ENCODE results near the gene BRAF.
A peak's percentile ranks its signal among the peaks of the same experiment; 100 is the strongest.
"Not testable (repeated sequence)": the region's sequence is repeated elsewhere in the genome, so short reads cannot be mapped to it uniquely, and the experiment has no call there.

BRAF gene

DNA sequence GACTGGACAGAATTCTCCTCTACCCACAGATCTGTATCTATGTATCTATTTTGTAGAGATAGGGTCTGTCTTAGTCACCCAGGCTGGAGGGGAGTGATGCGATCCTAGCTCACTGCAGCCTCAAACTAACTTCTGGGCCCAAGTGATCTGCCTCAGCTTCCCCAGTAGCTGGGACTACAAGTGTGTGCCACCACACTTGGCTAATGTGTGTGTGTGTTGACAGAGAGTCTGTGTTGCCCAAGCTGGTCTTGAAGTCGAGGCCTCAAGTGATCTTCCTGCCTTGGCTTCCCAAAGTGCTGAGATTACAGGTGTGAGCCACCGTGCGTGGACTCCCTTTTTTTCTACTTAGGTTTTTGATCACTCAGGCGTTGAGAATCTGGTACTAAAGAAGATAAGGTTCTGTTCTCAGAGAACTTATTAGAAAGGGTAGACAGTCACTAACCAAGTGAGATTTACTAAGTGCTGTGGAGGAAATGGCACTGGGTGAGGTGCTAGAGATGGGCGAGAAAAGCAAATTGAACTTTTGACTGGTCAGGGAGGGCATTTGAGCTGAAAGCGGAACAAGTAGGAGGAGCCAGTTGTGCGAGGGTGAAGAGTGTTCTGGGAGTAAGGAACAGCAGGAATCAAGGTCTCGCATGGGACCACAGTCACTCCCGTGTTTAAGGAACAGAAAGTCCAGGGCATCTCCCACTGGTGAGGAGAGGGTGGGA, 210.2 kb downstream of the BRAF start:
- DNase-seq = no peak

DNA sequence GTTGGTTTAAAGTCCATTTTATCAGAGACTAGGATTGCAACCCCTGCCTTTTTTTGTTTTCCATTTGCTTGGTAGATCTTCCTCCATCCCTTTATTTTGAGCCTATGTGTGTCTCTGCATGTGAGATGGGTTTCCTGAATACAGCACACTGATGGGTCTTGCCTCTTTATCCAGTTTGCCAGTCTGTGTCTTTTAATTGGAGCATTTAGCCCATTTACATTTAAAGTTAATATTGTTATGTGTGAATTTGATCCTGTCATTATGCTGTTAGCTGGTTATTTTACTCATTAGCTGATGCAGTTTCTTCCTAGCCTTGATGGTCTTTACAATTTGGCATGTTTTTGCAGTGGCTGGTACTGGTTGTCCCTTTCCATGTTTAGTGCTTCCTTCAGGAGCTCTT, 212.3 kb downstream of the BRAF start:
- not testable (repeated sequence) for DNase-seq

DNA sequence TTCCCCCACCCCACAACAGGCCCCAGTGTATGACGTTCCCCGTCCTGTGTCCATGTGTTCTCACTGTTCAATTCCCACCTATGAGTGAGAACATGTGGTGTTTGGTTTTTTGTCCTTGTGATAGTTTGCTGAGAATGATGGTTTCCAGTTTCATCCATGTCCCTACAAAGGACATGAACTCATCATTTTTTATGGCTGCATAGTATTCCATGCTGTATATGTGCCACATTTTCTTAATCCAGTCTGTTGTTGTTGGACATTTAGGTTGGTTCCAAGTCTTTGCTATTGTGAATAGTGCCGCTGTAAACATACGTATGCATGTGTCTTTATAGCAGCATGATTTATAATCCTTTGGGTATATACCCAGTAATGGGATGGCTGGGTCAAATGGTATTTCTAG, 216.0 kb downstream of the BRAF start:
- DNase-seq = not testable (repeated sequence)

DNA sequence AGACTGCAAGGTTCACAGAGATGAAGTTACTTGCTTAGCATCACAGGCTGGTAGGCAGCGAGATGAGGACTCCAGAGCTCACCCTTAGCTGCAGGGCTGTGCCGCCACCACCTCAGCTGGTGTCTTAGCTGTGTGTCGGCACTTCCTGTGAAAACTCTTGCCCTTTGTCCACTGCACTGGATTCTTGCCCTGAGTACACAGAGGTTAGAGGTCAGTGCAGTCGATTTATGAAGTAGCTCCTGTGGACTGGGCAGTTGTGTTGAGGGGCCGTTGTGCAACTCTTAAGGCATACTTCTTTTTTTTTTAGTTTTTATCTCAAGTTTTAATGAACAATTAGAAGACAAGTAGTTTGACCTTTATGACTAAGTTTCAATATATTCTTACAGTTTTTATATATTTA, 217.6 kb downstream of the BRAF start:
- no peak for DNase-seq

DNA sequence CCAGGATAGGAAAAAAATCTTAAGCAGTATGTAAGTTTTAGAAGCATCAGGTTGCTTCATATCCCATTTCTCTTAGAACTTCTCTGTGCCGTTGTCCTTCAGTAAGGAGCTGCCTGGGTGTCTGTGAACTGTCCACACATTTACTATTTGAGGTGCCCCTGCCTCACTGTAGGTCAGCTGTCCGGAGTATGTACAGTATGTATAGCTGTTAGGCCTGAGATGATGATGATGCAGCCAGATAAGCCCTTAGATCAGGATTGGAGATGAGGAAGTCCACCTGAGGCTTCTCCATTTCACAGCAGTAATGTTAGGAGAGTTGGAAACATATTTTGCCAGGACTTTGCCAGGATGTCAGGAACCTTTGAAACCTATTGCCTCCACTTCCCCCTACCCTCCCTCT, 220.5 kb downstream of the BRAF start:
- DNase-seq = no peak

DNA sequence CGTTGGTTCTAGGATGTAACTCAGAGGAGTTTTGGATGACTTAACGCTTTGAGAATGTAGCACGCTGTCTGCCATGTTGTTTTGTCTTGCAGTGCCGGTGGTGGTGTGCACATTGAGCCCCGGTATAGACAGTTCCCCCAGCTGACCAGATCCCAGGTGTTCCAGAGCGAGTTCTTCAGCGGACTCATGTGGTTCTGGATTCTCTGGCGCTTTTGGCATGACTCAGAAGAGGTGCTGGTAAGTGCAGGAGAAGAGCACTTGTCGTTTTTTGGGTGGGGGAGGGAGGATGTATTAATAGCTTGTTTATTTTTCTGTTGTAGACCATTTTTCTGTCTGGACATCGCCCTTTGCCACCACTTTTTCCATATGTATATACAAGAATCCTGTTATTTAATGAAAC, 222.0 kb downstream of the BRAF start:
- no peak for DNase-seq

DNA sequence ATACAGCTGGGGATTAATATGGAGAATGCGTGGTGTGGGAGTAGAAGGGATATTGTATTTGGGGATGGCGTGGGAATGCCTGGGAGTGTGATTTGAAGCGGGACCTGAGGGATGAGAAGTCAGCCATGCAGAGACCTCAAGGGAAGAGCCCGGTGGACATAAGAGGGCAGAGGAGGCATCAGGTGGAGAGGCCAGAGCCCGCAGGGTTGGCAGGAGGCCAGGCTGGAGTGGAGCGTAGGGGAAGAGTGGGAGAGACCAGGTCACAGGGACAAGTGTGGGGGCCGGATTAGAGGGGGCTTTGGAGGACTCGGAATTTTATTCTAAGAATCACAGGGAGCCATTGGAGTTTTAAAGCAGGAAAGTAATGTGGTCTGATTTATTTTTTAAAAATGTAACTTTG, 226.3 kb downstream of the BRAF start:
- no peak for DNase-seq

DNA sequence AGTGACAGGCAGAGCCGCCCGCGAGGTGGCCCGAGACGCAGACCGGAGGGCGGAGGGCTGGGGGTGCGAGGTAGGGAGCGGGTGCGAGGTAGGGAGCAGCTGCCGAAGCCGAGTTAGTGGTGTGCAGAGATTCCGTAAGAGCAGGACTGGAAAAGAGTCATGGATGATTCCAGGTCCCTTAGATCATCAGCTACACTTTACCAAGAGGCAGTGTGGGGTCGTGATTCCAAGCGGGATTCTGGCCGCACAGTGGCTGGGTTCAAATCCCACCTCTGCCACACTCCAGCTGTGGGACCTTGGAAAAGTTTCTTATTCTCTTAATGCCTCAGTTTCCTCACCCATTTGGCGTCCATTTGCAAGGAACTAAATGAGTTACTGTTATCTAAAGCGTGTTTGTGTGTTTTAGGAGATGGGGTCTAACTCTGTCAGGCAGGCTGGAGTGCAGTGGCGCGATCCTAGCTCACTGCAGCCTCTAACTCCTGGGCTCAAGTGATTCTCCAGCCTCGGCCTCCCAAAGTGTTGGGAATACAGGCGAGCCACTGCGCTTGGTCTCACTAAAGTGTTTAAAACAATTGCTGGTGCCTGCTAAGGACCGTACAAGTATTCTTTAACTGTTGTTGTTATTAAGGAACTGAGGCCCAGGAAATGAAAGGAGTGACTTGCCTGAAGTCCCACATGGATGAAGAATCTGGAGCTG, 227.1 kb downstream of the BRAF start:
- DNase-seq = no peak

DNA sequence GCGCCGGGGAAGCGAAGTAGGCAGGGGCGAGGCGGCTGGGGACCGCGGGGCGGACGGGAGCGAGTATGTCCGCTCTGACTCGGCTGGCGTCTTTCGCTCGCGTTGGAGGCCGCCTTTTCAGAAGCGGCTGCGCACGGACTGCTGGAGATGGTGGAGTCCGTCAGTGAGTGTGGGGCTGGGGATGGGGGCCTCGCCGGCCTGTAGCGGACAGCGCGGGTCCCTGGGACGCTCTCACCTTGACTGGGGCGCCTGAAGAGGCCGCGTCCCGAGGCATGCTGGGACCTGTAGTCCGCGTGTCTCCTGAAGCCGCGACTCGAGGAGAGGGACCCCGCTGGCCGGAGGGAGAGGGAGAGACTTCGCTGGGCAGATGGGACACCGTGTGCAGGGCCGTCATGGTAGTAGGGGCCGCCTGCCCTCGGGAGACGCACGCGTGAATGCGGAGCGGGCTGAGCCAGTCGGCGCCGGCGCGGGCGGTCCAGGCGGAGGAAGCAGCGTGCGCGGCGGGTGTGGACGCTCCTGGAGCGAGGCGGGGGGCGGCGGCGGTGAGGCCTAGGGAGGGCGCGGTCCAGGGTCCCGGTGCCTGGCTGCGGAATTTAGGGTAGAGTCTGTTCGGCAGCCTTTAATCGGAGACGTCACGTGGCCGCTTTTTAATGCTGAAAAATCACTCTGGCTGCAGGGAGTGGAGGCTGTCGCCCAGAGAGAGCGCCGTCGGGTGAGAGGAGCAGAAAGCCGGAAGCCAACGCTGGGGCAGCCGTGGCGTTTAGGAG, 227.9 kb downstream of the BRAF start, which contains the start of gene NDUFB2:
Gene NDUFB2 (plus strand): TSS at position 29 of the 767 bp plus-strand sequence. CDS start 37 bp downstream, at position 66.
- peak; percentile 62 to 99 (median 91) for DNase-seq

DNA sequence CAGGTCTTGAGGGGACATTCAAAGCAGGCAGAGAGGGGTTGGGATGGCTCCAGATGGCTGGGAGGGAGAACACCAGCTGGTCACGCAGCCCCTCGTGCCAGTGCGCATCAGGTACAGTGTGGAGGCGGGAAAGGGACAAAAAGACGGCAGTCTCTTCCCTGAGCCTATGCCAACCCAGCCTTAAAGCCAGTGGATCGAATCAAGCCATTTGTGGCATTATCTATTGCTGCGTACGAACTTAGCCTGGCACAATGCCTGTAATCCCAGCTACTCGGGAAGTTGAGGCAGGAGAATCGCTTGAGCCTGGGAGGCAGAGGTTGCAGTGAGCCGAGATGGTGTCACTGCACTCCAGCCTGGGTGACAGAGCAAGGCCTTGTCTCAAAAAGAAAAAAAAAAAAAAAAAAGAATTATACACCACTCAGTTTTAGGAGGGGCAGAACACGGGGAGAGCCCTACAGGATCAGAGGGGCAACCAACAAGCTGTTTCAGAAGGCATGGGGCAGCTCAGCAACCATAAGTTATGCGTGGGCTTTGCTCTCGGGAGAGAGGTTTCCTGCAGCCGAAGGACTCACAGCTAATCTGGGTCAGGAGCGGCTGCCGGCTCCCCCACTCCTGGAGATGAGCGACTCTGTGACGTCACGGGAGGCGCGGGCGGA, 228.6 kb downstream of the BRAF start:
- peak in 23 of 51 donors; percentile 43 to 97 (median 94) for DNase-seq

DNA sequence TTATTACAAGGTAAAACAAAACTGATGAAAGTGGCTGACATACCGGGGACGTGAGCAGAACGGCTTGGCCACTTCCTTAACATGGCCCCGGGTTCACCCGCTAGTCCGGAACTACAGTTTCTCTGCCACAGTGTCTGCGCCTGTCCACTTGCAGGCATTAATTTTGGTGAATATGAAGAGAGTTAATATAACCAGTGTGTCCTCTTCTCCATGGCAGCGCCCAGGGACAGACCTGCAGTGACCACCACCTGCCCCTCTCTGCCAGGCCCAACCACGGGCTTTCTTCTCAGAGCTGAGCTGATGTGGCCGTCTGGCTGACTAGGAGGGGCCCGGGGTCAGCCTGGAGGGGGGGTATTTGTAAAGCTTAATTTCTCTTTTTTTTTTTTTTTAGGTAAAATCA, 229.3 kb downstream of the BRAF start:
- DNase-seq = no peak

DNA sequence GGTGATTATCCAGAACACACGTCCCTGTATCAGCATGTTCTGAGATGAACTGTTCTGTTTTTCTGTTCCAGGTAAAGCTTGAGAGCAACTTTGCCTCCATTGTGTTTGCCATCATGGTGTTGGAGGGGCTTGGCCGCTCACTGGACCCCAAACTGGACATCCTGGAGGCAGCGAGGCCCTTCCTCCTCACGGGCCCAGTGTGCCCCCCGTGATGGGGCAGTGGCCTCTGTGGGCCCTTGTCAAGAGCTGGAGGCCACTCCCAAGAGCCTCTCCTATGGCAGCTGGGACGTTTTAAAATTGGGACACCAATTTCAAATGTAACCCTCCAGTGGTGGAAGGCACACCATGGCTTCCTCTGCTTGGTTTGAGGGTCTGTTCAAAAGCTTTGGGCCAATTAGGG, 230.1 kb downstream of the BRAF start:
- DNase-seq = no peak

DNA sequence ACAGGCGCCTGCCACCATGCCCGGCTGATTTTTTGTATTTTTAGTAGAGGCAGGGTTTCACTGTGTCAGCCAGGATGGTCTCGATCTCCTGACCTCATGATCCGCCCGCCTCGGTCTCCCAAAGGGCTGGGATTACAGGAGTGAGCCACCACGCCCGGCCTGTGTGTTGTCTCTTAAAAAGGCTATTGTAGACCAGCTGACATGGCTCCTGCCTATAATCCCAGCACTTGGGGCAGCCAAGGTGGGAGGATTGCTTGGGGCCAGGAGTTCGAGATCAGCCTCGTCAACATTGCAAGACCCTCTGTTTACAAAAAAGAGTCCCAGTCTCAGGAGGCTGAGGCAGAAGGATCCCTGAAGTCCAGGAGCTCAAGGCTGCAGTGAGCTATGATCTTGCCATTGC, 230.9 kb downstream of the BRAF start:
- DNase-seq = not testable (repeated sequence)

DNA sequence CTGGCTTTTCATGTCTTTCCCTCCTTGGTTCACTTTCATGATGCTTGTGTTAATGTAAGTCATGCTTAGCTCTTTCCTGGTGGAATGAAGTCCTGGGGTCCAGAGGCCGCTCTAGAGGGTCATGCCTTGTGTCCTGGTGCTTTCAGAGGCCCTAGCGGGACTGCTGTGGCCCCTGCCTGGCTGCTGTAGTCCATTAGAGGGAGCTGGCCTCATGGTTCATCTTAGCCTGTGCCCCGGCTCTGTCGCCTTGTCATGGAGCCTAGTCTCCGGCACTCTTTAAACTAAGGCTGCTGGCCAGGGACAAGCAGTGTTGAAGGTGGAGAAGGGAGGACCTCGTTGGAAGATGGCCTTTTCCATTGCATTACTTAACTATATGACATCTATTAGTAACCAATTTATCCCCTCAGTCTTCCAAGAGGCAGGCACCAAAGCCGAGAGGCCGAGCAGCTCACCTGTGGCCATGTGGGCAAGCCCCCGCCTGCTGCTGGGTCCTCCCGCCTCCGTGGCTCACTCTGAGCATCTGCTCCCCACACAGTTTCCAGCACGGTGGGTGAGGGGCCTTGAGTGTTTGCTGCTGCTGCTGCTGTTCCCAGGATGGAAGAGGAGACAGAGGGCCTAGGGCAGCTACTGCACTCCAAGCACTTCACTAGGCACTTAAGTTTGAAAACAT, 233.2 kb downstream of the BRAF start:
- no peak for DNase-seq

DNA sequence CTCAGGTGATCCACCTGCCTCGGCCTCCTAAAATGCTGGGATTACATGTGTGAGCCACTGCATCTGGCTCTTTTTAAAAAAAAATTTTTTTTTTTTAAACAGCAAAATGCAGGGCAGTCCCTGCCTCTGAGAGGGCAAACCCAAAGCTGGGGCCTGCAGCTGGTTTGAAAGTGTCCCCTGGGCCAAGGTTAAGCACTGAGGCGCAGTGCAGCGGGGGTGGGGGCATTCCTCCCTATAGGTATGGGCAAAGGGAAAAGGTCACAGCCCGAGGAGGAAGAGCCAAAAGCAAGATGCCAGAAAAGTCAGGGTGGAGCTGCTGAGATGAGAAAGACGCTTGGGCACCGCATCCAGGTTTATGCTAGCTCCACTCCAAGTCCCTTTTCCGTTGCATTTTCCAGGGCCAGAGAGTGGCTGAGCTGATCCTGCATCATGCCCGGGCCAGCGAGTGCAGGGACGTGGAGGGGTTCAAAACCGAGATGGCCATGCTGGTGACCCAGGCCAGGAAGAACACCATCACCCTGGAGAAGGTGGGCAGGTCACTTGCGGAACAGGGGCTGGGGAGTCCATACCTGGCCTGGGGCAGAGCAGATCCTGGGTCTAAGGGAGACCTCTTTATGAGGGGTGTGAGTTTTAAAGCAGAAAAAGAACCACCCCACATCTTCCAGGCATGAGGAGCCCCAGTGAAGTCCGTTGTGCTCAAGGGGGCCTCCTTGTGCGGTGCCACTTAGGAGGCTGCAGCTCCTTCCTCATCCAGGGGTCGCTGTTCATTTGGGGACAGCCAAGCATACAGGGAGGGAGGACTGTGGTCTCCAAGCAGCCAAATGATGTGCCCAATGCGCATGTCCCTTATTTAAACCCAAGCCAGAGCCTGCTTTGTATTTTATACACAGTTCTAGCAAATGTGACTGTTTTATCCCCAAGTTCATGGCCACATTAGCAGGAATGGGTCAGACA, 235.3 kb downstream of the BRAF start:
- DNase-seq = no peak

DNA sequence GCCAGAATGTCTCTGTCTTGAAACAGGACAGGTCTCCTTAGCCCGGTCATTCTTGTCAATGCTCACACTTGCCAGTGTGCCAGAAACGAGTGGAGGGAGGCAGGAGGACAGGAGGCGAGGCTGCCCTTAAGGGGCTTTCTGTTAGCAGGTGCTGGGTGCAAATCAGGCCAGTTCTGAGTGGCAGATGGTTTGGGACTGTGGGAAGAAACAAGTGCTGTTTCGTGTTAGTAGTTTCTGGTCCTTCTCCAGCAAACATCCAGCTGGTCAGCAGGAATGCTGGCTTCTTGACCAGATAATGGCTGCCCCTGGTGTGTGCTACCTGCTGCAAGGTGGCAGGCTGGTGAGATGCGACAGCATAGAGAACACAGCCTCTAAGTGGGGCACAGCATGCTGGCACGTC, 236.4 kb downstream of the BRAF start:
- DNase-seq = no peak

DNA sequence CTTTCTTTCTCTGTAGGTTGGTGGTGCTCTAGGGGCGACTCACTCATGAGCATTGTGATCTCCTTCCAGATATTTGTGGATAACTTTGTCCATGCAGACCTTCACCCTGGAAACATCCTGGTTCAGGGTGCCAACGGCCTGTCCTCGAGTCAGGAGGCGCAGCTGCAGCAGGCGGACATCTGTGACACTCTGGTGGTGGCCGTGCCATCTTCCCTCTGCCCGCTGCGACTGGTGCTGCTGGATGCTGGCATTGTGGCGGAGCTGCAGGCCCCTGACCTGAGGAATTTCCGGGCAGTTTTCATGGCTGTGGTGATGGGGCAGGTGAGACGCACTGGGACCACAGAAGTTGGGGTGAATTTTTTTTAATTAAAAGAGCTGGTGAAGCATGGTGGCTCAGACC, 237.8 kb downstream of the BRAF start:
- no peak for DNase-seq

DNA sequence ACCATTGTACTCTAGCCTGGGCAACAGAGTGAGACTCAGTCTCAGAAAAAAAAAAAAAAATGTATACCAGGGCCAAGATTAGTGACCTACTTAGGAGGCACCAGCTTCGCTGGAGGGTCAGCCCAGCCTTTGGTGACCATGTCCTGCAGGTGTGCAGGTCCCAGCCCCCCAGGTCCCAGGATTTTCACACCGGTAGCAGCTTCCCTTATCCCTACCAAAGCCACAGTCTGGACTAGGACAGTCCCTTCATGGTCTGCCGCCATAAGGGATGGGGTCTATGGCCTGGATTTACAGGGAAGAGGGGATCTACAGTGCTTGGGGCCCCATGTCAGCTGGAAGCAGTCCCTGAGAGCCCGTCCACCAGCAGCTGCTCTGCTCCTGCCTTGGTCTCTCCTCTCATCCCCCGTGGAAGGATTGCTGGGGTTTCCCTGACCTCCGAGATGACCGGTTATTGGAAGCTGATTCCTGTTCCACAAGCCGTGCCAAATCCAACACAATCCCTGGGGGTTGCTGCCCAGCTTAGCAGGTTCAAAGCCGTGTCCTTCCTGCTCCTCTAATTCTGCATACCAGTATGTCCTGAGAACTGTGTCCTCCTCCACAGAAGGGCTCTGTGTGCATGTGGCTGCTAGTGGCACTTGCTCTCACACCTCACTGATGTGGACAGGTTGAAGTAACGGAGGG, 239.2 kb downstream of the BRAF start:
- DNase-seq = no peak
